Lung (tissue), 16 donors: ENCODE measurements around the gene AJAP1. TPM values are rescaled to one million over a fixed set of nuclear protein-coding genes. Genes with fewer than 3 reads are reported as not detected.

Experiments
- ATAC-seq: fragments of 200-7000 bp; cut with Tn5 transposase; one replicate; pipeline ENCODE4 v1.9.1; 2020; ENCODE audit warnings: moderate number of reproducible peaks; ENCODE audit not compliant: insufficient read depth, low FRiP score
- DNase-seq, 3 donors: peaks; one replicate each; pipeline ENCODE4 v3.0.0-alpha.2; 2013 to 2017
- H3K27ac ChIP-seq, 2 donors: one replicate each; pipeline ENCODE4 v1.5.1; 2013; ENCODE audit warnings: mild to moderate bottlenecking in 2 of 2, moderate library complexity in 2 of 2, control low read depth in 1 of 2, inconsistent platforms in 1 of 2, low read depth in 1 of 2, low read length in 1 of 2
- H3K27me3 ChIP-seq, 3 donors: one replicate each; pipeline ENCODE4 v1.5.1; 2013; ENCODE audit warnings: low read length in 2 of 3; ENCODE audit not compliant: control insufficient read depth in 3 of 3, insufficient read depth in 3 of 3
- H3K36me3 ChIP-seq, 4 donors: one replicate each; pipeline ENCODE4 v1.5.1; 2013; ENCODE audit warnings: low read length in 4 of 4, mild to moderate bottlenecking in 1 of 4, moderate library complexity in 1 of 4; ENCODE audit not compliant: control insufficient read depth in 4 of 4, insufficient read depth in 4 of 4
- H3K4me1 ChIP-seq, 5 donors: one replicate each; pipeline ENCODE4 v1.5.1; 2013; ENCODE audit warnings: low read length in 5 of 5, mild to moderate bottlenecking in 2 of 5, moderate library complexity in 1 of 5; ENCODE audit not compliant: control insufficient read depth in 5 of 5, insufficient read depth in 5 of 5
- H3K4me3 ChIP-seq: one replicate; pipeline ENCODE4 v1.5.1; 2013; ENCODE audit warnings: mild to moderate bottlenecking, control low read depth, moderate library complexity
- H3K9ac ChIP-seq, 2 donors: one replicate each; pipeline ENCODE4 v1.5.1; 2013; ENCODE audit warnings: low read length in 2 of 2, control low read depth in 1 of 2; ENCODE audit not compliant: insufficient read depth in 1 of 2
- H3K9me3 ChIP-seq, 4 donors: one replicate each; pipeline ENCODE4 v1.5.1; 2013; ENCODE audit warnings: low read length in 3 of 4, mild to moderate bottlenecking in 1 of 4, moderate library complexity in 1 of 4; ENCODE audit not compliant: control insufficient read depth in 4 of 4, insufficient read depth in 3 of 4
- CTCF ChIP-seq: IDR thresholded peaks from 2 replicates; pipeline ENCODE4 v1.5.1; 2012; ENCODE audit warnings: mild to moderate bottlenecking; ENCODE audit errors: control extremely low read depth, extremely low read depth
- WGBS, 2 donors: extraction: QIAGEN DNeasy Blood & Tissue Kit; methylation state at CpG; one replicate each; pipeline ENCODE4 v1.1.7; 2013; 5-methylcytosine and 5-hydroxymethylcytosine counted together
- long read RNA-seq, 5 donors: transcript quantifications; one replicate each; lab custom pipeline, GENCODE V29; 2026
- polyA plus RNA-seq, 2 donors: library from polyadenylated mRNA; stranded (reverse); fragments of 200-250 nt; gene quantifications; one replicate each; pipeline ENCODE4 v1.2.1, GENCODE V29; 2013
- total RNA-seq, 2 donors: library from RNA; depleted of rRNA in 1 of 2; stranded (reverse); fragments of >200 nt in 1 of 2; gene quantifications; one replicate each; pipeline ENCODE4 v1.2.1, GENCODE V29; 2014 to 2021
- donor health status: control.
- donor health status: control.
- donor health status: Bipolar disorder and iron deficiency.
- donor health status: healthy.
- donor health status: DM: yes; HTN: yes; CAD: no.

The AJAP1 gene
- total RNA-seq (under 1 TPM; 0.20 to 0.77 TPM), polyA plus RNA-seq (under 1 TPM; 0.05 to 0.18 TPM)
- long read RNA-seq, donor 1: 0 reads
- long read RNA-seq, donor 2: 0 reads
- long read RNA-seq, donor 3: 0 reads
- long read RNA-seq, donor 4: 0 reads
- long read RNA-seq, donor 5: 0 reads

- peaks cover 48 to 56% (median 55%) of the 10 kb centered on the region in 3 donors for H3K27me3 ChIP-seq
- TF ChIP-seq CTCF: no peak
- no peak for DNase-seq
Observed at GRCh38 chr1:4653796-4654725, at the start of gene AJAP1. Gene AJAP1, plus strand, starts transcription at chr1:4654609. Its CDS starts 817 bp downstream, at chr1:4655426.

GRCh38 chr1:4605158-4605557, 49.3 kb upstream of the AJAP1 start:
- no peak overlapping the region for H3K4me3 ChIP-seq
- ATAC-seq (no peak), DNase-seq (peak in 1 of 3 donors; percentile 9)
- no peak overlapping the region for H3K9ac ChIP-seq
- H3K36me3 ChIP-seq: no peaks in the 10 kb centered on the region
- TF ChIP-seq CTCF: no peak
- H3K4me1 ChIP-seq: no peaks in the 10 kb centered on the region
- H3K9me3 ChIP-seq: peaks cover 0 to 10% (median 3%) of the 10 kb centered on the region in 4 donors
- H3K27me3 ChIP-seq: peaks cover 0 to 32% (median 7%) of the 10 kb centered on the region in 3 donors
- 40 to 59% methylated on average over 6 of the region's 6 CpGs for WGBS, 2 donors
- H3K27ac ChIP-seq: no peak overlapping the region

More at GRCh38 chr1:4653796-4654725, at the start of gene AJAP1:
- no peak within 1 kb of the TSS for H3K9ac ChIP-seq
- H3K36me3 ChIP-seq: no peaks in the 10 kb centered on the region
- H3K9me3 ChIP-seq: peaks cover 0 to 2% (median 0%) of the 10 kb centered on the region in 4 donors
- ATAC-seq: no peak
- 2 to 3% methylated on average over 64 to 112 of the region's 112 CpGs for WGBS, 2 donors
- no peak within 1 kb of the TSS for H3K27ac ChIP-seq
- peaks cover 0 to 16% (median 9%) of the 10 kb centered on the region in 5 donors for H3K4me1 ChIP-seq
- H3K4me3 ChIP-seq: no peak within 1 kb of the TSS

GRCh38 chr1:4611563-4612341, 42.7 kb upstream of the AJAP1 start:
- DNase-seq (no peak), ATAC-seq (no peak)
- Histone ChIP-seq H3K27ac (no peak overlapping the region), H3K9ac (no peak overlapping the region), H3K4me3 (no peak overlapping the region), H3K4me1 (no peaks in the 10 kb centered on the region), H3K27me3 (no peaks in the 10 kb centered on the region), H3K36me3 (no peaks in the 10 kb centered on the region), H3K9me3 (peaks cover 0 to 22% (median 5%) of the 10 kb centered on the region in 4 donors)
- TF ChIP-seq CTCF: no peak
- WGBS, 2 donors: 78 to 84% methylated on average over 24 of the region's 24 CpGs
